Brain microvascular endothelial cell (primary cell): ENCODE data around the gene PKDREJ.
"Not testable (repeated sequence)": the region's sequence is repeated elsewhere in the genome, so short reads cannot be mapped to it uniquely, and the experiment has no call there.

ENCODE experiments used
- DNase-seq: peaks from one replicate; pipeline ENCODE4 v3.0.0-alpha.2; 2020
- H3K27ac ChIP-seq: fragments of 250-450 bp; sonication (Bioruptor Pico); 2 replicates; pipeline ENCODE4 v1.5.1; 2020; ENCODE audit warnings: mild to moderate bottlenecking, moderate library complexity
- H3K27me3 ChIP-seq: fragments of 250-450 bp; sonication (Bioruptor Pico); replicated peaks from 2 replicates; pipeline ENCODE4 v1.5.1; 2020; ENCODE audit warnings: mild to moderate bottlenecking
- H3K36me3 ChIP-seq: fragments of 250-450 bp; sonication (Bioruptor Pico); replicated peaks from 2 replicates; pipeline ENCODE4 v1.5.1; 2020; ENCODE audit warnings: mild to moderate bottlenecking
- H3K4me3 ChIP-seq: 2 replicates; pipeline ENCODE4 v1.5.1; 2011; ENCODE audit warnings: low read depth, mild to moderate bottlenecking, control low read depth, low read length, moderate library complexity
- CTCF ChIP-seq: IDR thresholded peaks from 2 replicates; pipeline ENCODE4 v1.5.1; 2011; ENCODE audit warnings: low read depth, mild to moderate bottlenecking, moderate library complexity, low read length, control low read depth, inconsistent platforms; ENCODE audit errors: missing control alignments
- in situ Hi-C: cut with HindIII; loops from 2 replicates; pipeline ENCODE4 v1.10.0; 2017; ENCODE audit warnings: low sequenced_read_pairs, low pct_ligation_motif_present

Gene PKDREJ

GRCh38 chr22:46263216-46263590 lies at the start of gene PKDREJ:
PKDREJ (minus strand) TSS chr22:46263343; CDS start chr22:46263322, 21 bp downstream.
- TF ChIP-seq CTCF, result no peak

GRCh38 chr22:46312848-46313247 lies 49.7 kb upstream of the PKDREJ start:
- not testable (repeated sequence) for H3K27me3 ChIP-seq, DNase-seq, H3K4me3 ChIP-seq, H3K36me3 ChIP-seq, H3K27ac ChIP-seq
- in situ Hi-C loops, result loop anchor here (25.0 kb wide), 1 partner anchor 176 kb away; no protein-coding TSS in a partner anchor

More at GRCh38 chr22:46263216-46263590, at the start of gene PKDREJ:
- Histone ChIP-seq H3K27ac (no peak within 1 kb of the TSS), H3K36me3 (no peaks in the 10 kb centered on the region), H3K27me3 (no peaks in the 10 kb centered on the region), H3K4me3 (no peak within 1 kb of the TSS)
- DNase-seq, result no peak
- in situ Hi-C loops, result no loop called here

GRCh38 chr22:46312056-46312455 lies 48.9 kb upstream of the PKDREJ start:
- in situ Hi-C loops, result loop anchor here (25.0 kb wide), 1 partner anchor 175 kb away; no protein-coding TSS in a partner anchor
- Histone ChIP-seq H3K27ac (no peak overlapping the region), H3K36me3 (no peaks in the 10 kb centered on the region), H3K27me3 (no peaks in the 10 kb centered on the region), H3K4me3 (no peak overlapping the region)
- DNase-seq, result no peak
- TF ChIP-seq CTCF, result no peak

- Histone ChIP-seq H3K36me3 (no peaks in the 10 kb centered on the region), H3K27ac (no peak overlapping the region), H3K4me3 (no peak overlapping the region), H3K27me3 (no peaks in the 10 kb centered on the region)
- in situ Hi-C loops, result loop anchor here (25.0 kb wide), 1 partner anchor 172 kb away; no protein-coding TSS in a partner anchor
- no peak for DNase-seq
- TF ChIP-seq CTCF, result no peak
These were observed 46.5 kb upstream of the PKDREJ start for GRCh38 chr22:46309526-46310085.

GRCh38 chr22:46308283-46308988 lies 45.3 kb upstream of the PKDREJ start:
- no peak for DNase-seq
- H3K4me3 ChIP-seq, result no peak overlapping the region
- no peaks in the 10 kb centered on the region for H3K36me3 ChIP-seq
- in situ Hi-C loops, result loop anchor here (25.0 kb wide), 1 partner anchor 171 kb away; no protein-coding TSS in a partner anchor
- no peaks in the 10 kb centered on the region for H3K27me3 ChIP-seq
- no peak for TF ChIP-seq CTCF
- H3K27ac ChIP-seq, result no peak overlapping the region

- no peaks in the 10 kb centered on the region for H3K27me3 ChIP-seq
- no peak for TF ChIP-seq CTCF
- no peak overlapping the region for H3K4me3 ChIP-seq
- in situ Hi-C loops, result loop anchor here (25.0 kb wide), 1 partner anchor 166 kb away; no protein-coding TSS in a partner anchor
- no peaks in the 10 kb centered on the region for H3K36me3 ChIP-seq
- DNase-seq, result no peak
- H3K27ac ChIP-seq, result no peak overlapping the region
These were observed 40.3 kb upstream of the PKDREJ start for GRCh38 chr22:46303347-46303965.
